H1 (cell line): ENCODE measurements around the gene MAVS. TPM values are rescaled to one million over a fixed set of nuclear protein-coding genes. Genes with fewer than 3 reads are reported as not detected.

Source experiments
- CTCF ChIA-PET: fragments of 300-600 bp; sonication (Branson Sonifier 250); formaldehyde crosslinking; loops from one replicate; lab custom pipeline; 2021; ENCODE audit not compliant: partially characterized antibody; lab: Charles Lee
- POLR2A ChIA-PET: fragments of 300-600 bp; sonication (Branson Sonifier 250); formaldehyde crosslinking; loops from one replicate; lab custom pipeline; 2021; ENCODE audit warnings: inconsistent platforms; ENCODE audit not compliant: partially characterized antibody; lab: Charles Lee
- DNase-seq, 2 experiments: peaks; one replicate each; pipeline versions ENCODE4 v3.0.0 to v3.0.0-alpha.2; 2010 to 2022; ENCODE audit warnings: low spot score in 2 of 2, low read depth in 1 of 2, mixed read lengths in 1 of 2
- FAIRE-seq: peaks from 2 replicates; lab custom pipeline; 2011; peaks lifted over from hg19 to GRCh38; lab: Jason Lieb, UNC
- H2AFZ ChIP-seq: 2 replicates; pipeline ENCODE4 v1.8.1; 2012; ENCODE audit warnings: low read length, inconsistent platforms
- H2AK5ac ChIP-seq: 2 replicates; pipeline ENCODE4 v1.6.1; 2013; ENCODE audit warnings: low read depth, low read length
- H2BK120ac ChIP-seq: replicated peaks from 2 replicates; pipeline ENCODE3; 2013; ENCODE audit warnings: low read depth, low read length, inconsistent platforms
- H2BK12ac ChIP-seq: 2 replicates; pipeline ENCODE4 v1.6.1; 2013; ENCODE audit warnings: low read depth, low read length
- H2BK15ac ChIP-seq: 2 replicates; pipeline ENCODE4 v1.6.1; 2013; ENCODE audit warnings: low read length
- H2BK20ac ChIP-seq: 2 replicates; pipeline ENCODE4 v1.6.1; 2013; ENCODE audit warnings: low read length
- H2BK5ac ChIP-seq: 2 replicates; pipeline ENCODE4 v1.6.1; 2013; ENCODE audit warnings: low read depth, low read length
- H3K14ac ChIP-seq: 2 replicates; pipeline ENCODE4 v1.6.1; 2013; ENCODE audit warnings: inconsistent platforms; ENCODE audit not compliant: insufficient read length
- H3K18ac ChIP-seq: 2 replicates; pipeline ENCODE4 v1.6.1; 2013; ENCODE audit warnings: low read length; ENCODE audit errors: extremely low read depth
- H3K23ac ChIP-seq: 2 replicates; pipeline ENCODE4 v1.6.1; 2013; ENCODE audit warnings: inconsistent platforms; ENCODE audit not compliant: insufficient read length
- H3K23me2 ChIP-seq: 2 replicates; pipeline ENCODE4 v1.6.1; 2013; ENCODE audit warnings: low read depth, low read length
- H3K27ac ChIP-seq: 2 replicates; pipeline ENCODE4 v1.6.1; 2011; ENCODE audit warnings: low read depth, low read length, inconsistent platforms
- H3K27me3 ChIP-seq, 4 experiments: replicated peaks in 1 of 4; 1 replicate in 1 of 4; 2 replicates in 3 of 4; pipeline versions ENCODE4 v1.6.1 to v1.8.1; 2011 to 2013; ENCODE audit warnings: low read length in 3 of 4, mild to moderate bottlenecking in 3 of 4, inconsistent platforms in 2 of 4, mixed read lengths in 2 of 4, moderate library complexity in 1 of 4; ENCODE audit not compliant: control insufficient read depth in 3 of 4, insufficient read depth in 3 of 4; ENCODE audit errors: extremely low read depth in 1 of 4
- H3K36me3 ChIP-seq, 4 experiments: 2 replicates each; pipeline versions ENCODE4 v1.6.1 to v1.8.1; 2011 to 2013; ENCODE audit warnings: mild to moderate bottlenecking in 4 of 4, low read length in 3 of 4, moderate library complexity in 2 of 4, control low read depth in 1 of 4, inconsistent platforms in 1 of 4; ENCODE audit not compliant: insufficient read depth in 4 of 4, control insufficient read depth in 2 of 4
- H3K4ac ChIP-seq: replicated peaks from 2 replicates; pipeline ENCODE3; 2013; ENCODE audit warnings: low read length, low read depth, mixed read lengths, inconsistent platforms; ENCODE audit not compliant: insufficient read length
- H3K4me1 ChIP-seq, 4 experiments: replicated peaks in 1 of 4; 1 replicate in 1 of 4; 2 replicates in 3 of 4; pipeline versions ENCODE4 v1.6.1 to v1.8.1; 2011 to 2013; ENCODE audit warnings: low read length in 3 of 4, inconsistent platforms in 2 of 4, mixed read lengths in 1 of 4; ENCODE audit not compliant: insufficient read depth in 4 of 4, control insufficient read depth in 3 of 4
- H3K4me2 ChIP-seq, 2 experiments: 2 replicates each; pipeline versions ENCODE4 v1.6.1 to v1.8.1; 2011 to 2013; ENCODE audit warnings: low read depth in 2 of 2, low read length in 2 of 2, control low read depth in 1 of 2, inconsistent platforms in 1 of 2, mild to moderate bottlenecking in 1 of 2; ENCODE audit not compliant: insufficient read depth in 1 of 2
- H3K4me3 ChIP-seq, 4 experiments: fragments of 200-600, 300-600 bp in 1 of 4; sonication (generic), shearing (Covaris generic), sonication (Bioruptor Twin) in 1 of 4; 2 replicates each; pipeline versions ENCODE4 v1.5.1 to v1.8.1; 2011 to 2016; ENCODE audit warnings: low read length in 4 of 4, low read depth in 3 of 4, control low read depth in 2 of 4, inconsistent platforms in 2 of 4, mild to moderate bottlenecking in 2 of 4, mixed read lengths in 1 of 4, moderate library complexity in 1 of 4; ENCODE audit not compliant: insufficient read depth in 2 of 4; ENCODE audit errors: extremely low read depth in 1 of 4
- H3K56ac ChIP-seq: replicated peaks from 2 replicates; pipeline ENCODE3; 2013; ENCODE audit warnings: low read depth, mild to moderate bottlenecking, mixed read lengths, low read length, inconsistent platforms; ENCODE audit not compliant: insufficient read length
- H3K79me1 ChIP-seq: 2 replicates; pipeline ENCODE4 v1.6.1; 2013; ENCODE audit warnings: low read depth, low read length, control low read depth
- H3K79me2 ChIP-seq, 2 experiments: 2 replicates each; pipeline versions ENCODE4 v1.6.1 to v1.8.1; 2012 to 2013; ENCODE audit warnings: low read length in 2 of 2, mild to moderate bottlenecking in 2 of 2, inconsistent platforms in 1 of 2; ENCODE audit not compliant: insufficient read depth in 2 of 2, control insufficient read depth in 1 of 2
- H3K9ac ChIP-seq, 4 experiments: replicated peaks in 1 of 4; 1 replicate in 1 of 4; 2 replicates in 3 of 4; pipeline versions ENCODE4 v1.6.1 to v1.8.1; 2011 to 2013; ENCODE audit warnings: low read depth in 3 of 4, low read length in 3 of 4, control low read depth in 2 of 4, mild to moderate bottlenecking in 2 of 4, moderate library complexity in 2 of 4, inconsistent platforms in 1 of 4; ENCODE audit errors: extremely low read depth in 1 of 4
- H3K9me3 ChIP-seq, 2 experiments: 2 replicates each; pipeline versions ENCODE4 v1.6.1 to v1.8.1; 2012 to 2013; ENCODE audit warnings: mild to moderate bottlenecking in 2 of 2, moderate library complexity in 2 of 2, control low read depth in 1 of 2, inconsistent platforms in 1 of 2, low read depth in 1 of 2, low read length in 1 of 2, mixed read lengths in 1 of 2; ENCODE audit not compliant: insufficient read depth in 2 of 2
- H4K20me1 ChIP-seq, 2 experiments: replicated peaks in 1 of 2; 2 replicates each; pipeline versions ENCODE3 to v1.8.1; 2011 to 2013; ENCODE audit warnings: inconsistent platforms in 2 of 2, low read length in 2 of 2, mild to moderate bottlenecking in 1 of 2; ENCODE audit not compliant: insufficient read depth in 2 of 2, control insufficient read depth in 1 of 2
- H4K5ac ChIP-seq: 2 replicates; pipeline ENCODE4 v1.6.1; 2013; ENCODE audit warnings: low read length, low read depth, mixed read lengths, inconsistent platforms; ENCODE audit not compliant: insufficient read length
- H4K8ac ChIP-seq: 2 replicates; pipeline ENCODE4 v1.8.0; 2013; ENCODE audit warnings: mild to moderate bottlenecking, moderate library complexity, low read length, inconsistent platforms; ENCODE audit not compliant: insufficient read depth; ENCODE audit errors: extremely low read depth
- H4K91ac ChIP-seq: replicated peaks from 2 replicates; pipeline ENCODE3; 2013; ENCODE audit warnings: low read length, mixed read lengths, inconsistent platforms; ENCODE audit not compliant: insufficient read length
- HDAC2 ChIP-seq, 2 experiments: fragments of 300-600 bp in 1 of 2; sonication (generic) in 1 of 2; IDR thresholded peaks; 2 replicates each; pipeline ENCODE4 v1.6.1; 2011 to 2012; ENCODE audit warnings: low read depth in 2 of 2, low read length in 2 of 2, mild to moderate bottlenecking in 2 of 2, moderate library complexity in 2 of 2, borderline replicate concordance in 1 of 2, inconsistent platforms in 1 of 2
- KDM1A ChIP-seq: fragments of 200-600, 300-600 bp; sonication (generic); IDR thresholded peaks from 2 replicates; pipeline ENCODE4 v1.7.1; 2016; ENCODE audit warnings: mild to moderate bottlenecking, low read length, borderline replicate concordance
- NRF1 ChIP-seq: IDR thresholded peaks from 2 replicates; pipeline ENCODE4 v1.6.1; 2011; ENCODE audit warnings: mild to moderate bottlenecking, low read depth, low read length, improper control_type of control experiment
- WGBS, 2 experiments: shearing (Covaris generic) in 1 of 2; methylation state at CpG; one replicate each; pipeline versions ENCODE4 v1.1.6 to v1.1.7; 2013 to 2015; ENCODE audit warnings: low lambda C conversion rate in 2 of 2, mixed read lengths in 2 of 2, inconsistent platforms in 1 of 2, low coverage in 1 of 2, missing lambda C conversion rate in 1 of 2; ENCODE audit not compliant: insufficient replicate concordance in 2 of 2, insufficient coverage in 1 of 2, insufficient read length in 1 of 2; ENCODE audit errors: extremely low coverage in 1 of 2, missing lambda C conversion rate in 1 of 2; 5-methylcytosine and 5-hydroxymethylcytosine counted together
- polyA plus RNA-seq, 7 experiments: library from polyadenylated mRNA; depleted of rRNA in 3 of 7; stranded (reverse) in 5 of 7; unstranded in 2 of 7; fragments of >200 nt in 5 of 7; fragments of 200-250 nt in 2 of 7; gene quantifications; 1 replicate in 5 of 7; 2 replicates in 1 of 7; 4 replicates in 1 of 7; pipeline versions ENCODE4 v1.2.1 to v1.2.3, GENCODE V29; 2011 to 2013; ENCODE audit warnings: missing spikeins in 2 of 7, mixed read lengths in 2 of 7
- total RNA-seq: library from RNA; stranded (reverse); fragmentation: NEBNext Ultra II Directional; extraction: Animal tissue kit (Norgen Biotek cat#: 25700); gene quantifications from 2 replicates; pipeline ENCODE4 v1.2.1, GENCODE V29; 2021

Gene MAVS
- total and polyA plus RNA-seq, 2 of the 8 experiments (the other 6 are each of a cell fraction or from before 2014, with no cell fraction given), result 9.9 to 24.3 TPM

GRCh38 chr20:3803289-3803688, 43.3 kb upstream of the MAVS start:
- H2BK12ac ChIP-seq, result no peak overlapping the region
- ChIA-PET POLR2A (interaction anchor here (1.1 kb wide), 1 partner anchor 50 kb away, joined by 3 read pairs; no protein-coding TSS in a partner anchor), CTCF (interaction anchor here (0.5 to 1.0 kb wide), 2 partner anchors 35 to 269 kb away, joined by 3 to 4 read pairs; no protein-coding TSS in a partner anchor)
- H4K8ac ChIP-seq, result no peak overlapping the region
- H2BK20ac ChIP-seq, result no peak overlapping the region
- H3K79me2 ChIP-seq, result no peaks in the 10 kb centered on the region
- H3K4me3 ChIP-seq, result no peak overlapping the region
- H3K18ac ChIP-seq, result no peak overlapping the region
- no peak overlapping the region for H3K56ac ChIP-seq
- TF ChIP-seq NRF1 (no peak), KDM1A (no peak), HDAC2 (IDR thresholded peaks at IDR 0.05; ENCODE audit: borderline replicate concordance in 1 of 2, low read depth in 2 of 2, low read length in 2 of 2) (no peak)
- no peak overlapping the region for H3K9ac ChIP-seq
- FAIRE-seq, result no peak
- H4K91ac ChIP-seq, result no peak overlapping the region
- H3K4me2 ChIP-seq, result no peak overlapping the region
- peaks cover 14 to 38% (median 30%) of the 10 kb centered on the region in 4 experiments for H3K4me1 ChIP-seq
- no peaks in the 10 kb centered on the region; the same call in 1 of the 2 replicates for H3K79me1 ChIP-seq
- no peaks in the 10 kb centered on the region for H3K9me3 ChIP-seq
- H2BK15ac ChIP-seq, result no peak overlapping the region
- WGBS, 2 experiments, result 85% methylated on average over 14 of the region's 14 CpGs; no CpG with 5 or more reads in 1 of the 2 experiments
- no peak overlapping the region for H3K27ac ChIP-seq
- no peak overlapping the region for H2AK5ac ChIP-seq
- H3K14ac ChIP-seq, result no peak overlapping the region
- H2BK120ac ChIP-seq, result no peak overlapping the region
- H4K5ac ChIP-seq, result no peak overlapping the region
- peaks cover 4 to 35% (median 30%) of the 10 kb centered on the region in 4 experiments for H3K36me3 ChIP-seq
- H3K23me2 ChIP-seq, result no peaks in the 10 kb centered on the region
- no peak overlapping the region for H3K4ac ChIP-seq
- H2BK5ac ChIP-seq, result no peak overlapping the region
- no peak overlapping the region for H2AFZ ChIP-seq
- peaks cover 3% of the 10 kb centered on the region in 2 experiments for H4K20me1 ChIP-seq
- DNase-seq, result no peak
- no peak overlapping the region for H3K23ac ChIP-seq
- no peaks in the 10 kb centered on the region for H3K27me3 ChIP-seq
